Gastrocnemius medialis (tissue), 4 donors: ENCODE data around the gene PEA15. TPM values are rescaled to one million over a fixed set of nuclear protein-coding genes. Genes with fewer than 3 reads are reported as not detected.

Experiments used
- ATAC-seq, 2 donors: fragments of 150-250 bp; one replicate each; pipeline ENCODE4 v1.9.1; 2016
- DNase-seq, 2 donors: peaks; one replicate each; pipeline ENCODE4 v3.0.0-alpha.2; 2019
- H3K27ac ChIP-seq, 4 donors: fragments of 200-600 bp; sonication (generic); 1 replicate in 1 of 4; 2 replicates in 3 of 4; pipeline ENCODE4 v1.5.1; 2016 to 2018; ENCODE audit warnings: mild to moderate bottlenecking in 2 of 4, moderate library complexity in 1 of 4
- H3K27me3 ChIP-seq, 3 donors: fragments of 200-600 bp; sonication (generic) in 2 of 3; 1 replicate in 1 of 3; 2 replicates in 2 of 3; pipeline versions ENCODE4 v1.5.1 to v1.6.0; 2016 to 2019; ENCODE audit warnings: mild to moderate bottlenecking in 1 of 3, moderate library complexity in 1 of 3
- H3K36me3 ChIP-seq, 2 donors: fragments of 200-600 bp; sonication (generic) in 1 of 2; one replicate each; pipeline ENCODE4 v1.5.1; 2017 to 2018
- H3K4me1 ChIP-seq, 2 donors: fragments of 200-600 bp; sonication (generic) in 1 of 2; one replicate each; pipeline ENCODE4 v1.5.1; 2016 to 2017; ENCODE audit warnings: mild to moderate bottlenecking in 2 of 2
- H3K4me3 ChIP-seq, 4 donors: fragments of 200-600 bp; sonication (generic) in 3 of 4; 1 replicate in 1 of 4; 2 replicates in 3 of 4; pipeline ENCODE4 v1.5.1; 2016 to 2019; ENCODE audit warnings: mild to moderate bottlenecking in 2 of 4
- H3K9me3 ChIP-seq, 3 donors: fragments of 200-600 bp; sonication (generic) in 2 of 3; 1 replicate in 1 of 3; 2 replicates in 2 of 3; pipeline ENCODE4 v1.5.1; 2016 to 2019
- POLR2A ChIP-seq, 2 donors: fragments of 450-650 bp; IDR thresholded peaks; one replicate each; pipeline ENCODE4 v1.6.1; 2017; ENCODE audit warnings: antibody characterized with exemption in 2 of 2, mild to moderate bottlenecking in 2 of 2, moderate library complexity in 2 of 2
- in situ Hi-C, 4 donors: fragments of 200-750 bp; cut with MboI; loops; one replicate each; pipeline versions ENCODE4 v1.15.0 to v1.8.0; 2017; ENCODE audit warnings: low sequenced_read_pairs in 4 of 4
- intact Hi-C: fragments of 100-400 bp; cut with DNase I; formaldehyde crosslinking; loops from one replicate; pipeline ENCODE4 v1.15.1; 2023; ENCODE audit warnings: low total_unique reads
- total RNA-seq, 4 donors: library from RNA; depleted of rRNA; stranded (reverse); fragments of >200 nt; gene quantifications; one replicate each; pipeline versions ENCODE4 v1.1.0 to v1.2.3, GENCODE V29; 2016
- TF ChIP-seq, protein P1 (sequence below), 5 experiments: fragments of 450-650 bp in 3 of 5; fragments of 200-600 bp in 2 of 5; sonication (generic) in 2 of 5; IDR thresholded peaks in 4 of 5; conservative IDR thresholded peaks in 1 of 5; 1 replicate in 4 of 5; 2 replicates in 1 of 5; pipeline ENCODE4 v1.5.1; 2016 to 2019; ENCODE audit warnings: antibody characterized with exemption in 5 of 5, mild to moderate bottlenecking in 3 of 5, moderate library complexity in 3 of 5

The PEA15 gene
- total RNA-seq, 4 donors from 2014 or later: 10.5 to 34.7 (median 27.2) TPM

DNA sequence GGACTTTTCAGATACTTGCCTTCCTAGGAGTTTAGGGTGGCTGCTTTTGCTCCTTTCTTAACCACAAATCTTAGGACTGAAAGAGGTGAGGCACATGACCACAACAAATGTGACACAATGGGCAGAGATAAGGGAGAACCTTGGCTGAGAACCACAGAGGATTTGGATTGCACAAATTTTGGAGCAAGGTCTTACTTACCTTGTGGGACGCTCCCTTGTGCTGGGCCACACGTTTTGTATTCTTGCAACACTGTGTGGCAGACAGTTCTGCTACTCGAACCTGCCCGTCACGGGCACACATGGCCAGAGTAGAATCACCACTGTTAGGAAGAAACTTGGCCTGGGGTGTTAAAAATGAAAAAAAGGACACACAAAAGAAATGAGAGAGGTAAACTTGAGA is 33.2 kb downstream of the PEA15 start:
- in situ Hi-C loops (no loop called here), intact Hi-C loops (no loop called here)
- Histone ChIP-seq H3K9me3 (no peaks in the 10 kb centered on the region), H3K4me3 (no peak overlapping the region), H3K27me3 (no peaks in the 10 kb centered on the region), H3K4me1 (peaks cover 32 to 35% of the 10 kb centered on the region in 2 donors), H3K27ac (peak overlapping the region; percentile 74 to 81 (median 78)), H3K36me3 (peaks cover 0 to 75% of the 10 kb centered on the region in 2 donors)
- ATAC-seq: peak; percentile 86 to 98
- peak; percentile 67 to 84 for DNase-seq
- TF ChIP-seq, protein P1, sequence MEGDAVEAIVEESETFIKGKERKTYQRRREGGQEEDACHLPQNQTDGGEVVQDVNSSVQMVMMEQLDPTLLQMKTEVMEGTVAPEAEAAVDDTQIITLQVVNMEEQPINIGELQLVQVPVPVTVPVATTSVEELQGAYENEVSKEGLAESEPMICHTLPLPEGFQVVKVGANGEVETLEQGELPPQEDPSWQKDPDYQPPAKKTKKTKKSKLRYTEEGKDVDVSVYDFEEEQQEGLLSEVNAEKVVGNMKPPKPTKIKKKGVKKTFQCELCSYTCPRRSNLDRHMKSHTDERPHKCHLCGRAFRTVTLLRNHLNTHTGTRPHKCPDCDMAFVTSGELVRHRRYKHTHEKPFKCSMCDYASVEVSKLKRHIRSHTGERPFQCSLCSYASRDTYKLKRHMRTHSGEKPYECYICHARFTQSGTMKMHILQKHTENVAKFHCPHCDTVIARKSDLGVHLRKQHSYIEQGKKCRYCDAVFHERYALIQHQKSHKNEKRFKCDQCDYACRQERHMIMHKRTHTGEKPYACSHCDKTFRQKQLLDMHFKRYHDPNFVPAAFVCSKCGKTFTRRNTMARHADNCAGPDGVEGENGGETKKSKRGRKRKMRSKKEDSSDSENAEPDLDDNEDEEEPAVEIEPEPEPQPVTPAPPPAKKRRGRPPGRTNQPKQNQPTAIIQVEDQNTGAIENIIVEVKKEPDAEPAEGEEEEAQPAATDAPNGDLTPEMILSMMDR (IDR thresholded peaks at IDR 0.05 in 4 of 5, conservative IDR thresholded peaks at IDR 0.05 in 1 of 5): no peak
- no peak for TF ChIP-seq POLR2A (IDR thresholded peaks at IDR 0.05)

DNA sequence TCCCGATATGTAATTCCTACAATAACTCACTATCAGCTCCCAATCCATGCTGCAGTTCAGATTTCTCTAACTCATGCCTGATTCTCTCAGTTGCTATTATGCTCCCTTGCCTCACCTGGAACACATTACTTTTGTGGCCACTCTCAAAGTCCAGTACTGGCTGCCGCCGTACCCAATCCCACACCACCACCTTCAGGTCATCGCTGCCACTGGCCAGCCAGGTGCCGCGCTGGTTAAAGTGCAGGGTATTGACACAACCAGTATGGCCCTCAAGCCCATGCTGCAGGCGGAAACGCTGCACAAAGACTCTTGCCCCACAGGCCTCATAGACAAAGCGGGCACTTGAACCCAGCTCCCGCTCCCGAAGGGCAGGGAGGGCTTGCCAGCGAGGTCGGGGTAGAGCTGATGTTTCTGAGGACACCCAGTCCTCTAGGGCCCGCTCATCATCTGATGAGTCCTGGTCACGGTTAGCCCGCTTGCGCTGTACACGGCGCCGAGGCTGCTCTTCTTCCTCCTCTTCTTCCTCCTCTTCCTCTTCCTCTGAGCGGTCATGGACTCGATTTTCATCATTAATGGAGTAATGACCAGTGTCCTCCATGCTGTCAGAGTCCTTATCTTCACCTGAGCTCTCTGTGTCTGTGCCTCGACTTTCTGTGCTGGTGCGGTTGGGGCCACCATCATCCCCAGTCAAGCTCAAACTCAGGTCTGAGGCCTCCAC is 34.6 kb downstream of the PEA15 start:
- intact Hi-C loops (no loop called here), in situ Hi-C loops (no loop called here)
- Histone ChIP-seq H3K4me3 (no peak overlapping the region), H3K4me1 (peaks cover 46 to 49% of the 10 kb centered on the region in 2 donors), H3K36me3 (peaks cover 0 to 66% of the 10 kb centered on the region in 2 donors), H3K27me3 (no peaks in the 10 kb centered on the region), H3K9me3 (no peaks in the 10 kb centered on the region), H3K27ac (peak overlapping the region; percentile 74 to 86 (median 78))
- ATAC-seq: no peak
- no peak for TF ChIP-seq POLR2A (IDR thresholded peaks at IDR 0.05)
- TF ChIP-seq, protein P1 (IDR thresholded peaks at IDR 0.05 in 4 of 5, conservative IDR thresholded peaks at IDR 0.05 in 1 of 5): no peak
- DNase-seq: no peak

DNA sequence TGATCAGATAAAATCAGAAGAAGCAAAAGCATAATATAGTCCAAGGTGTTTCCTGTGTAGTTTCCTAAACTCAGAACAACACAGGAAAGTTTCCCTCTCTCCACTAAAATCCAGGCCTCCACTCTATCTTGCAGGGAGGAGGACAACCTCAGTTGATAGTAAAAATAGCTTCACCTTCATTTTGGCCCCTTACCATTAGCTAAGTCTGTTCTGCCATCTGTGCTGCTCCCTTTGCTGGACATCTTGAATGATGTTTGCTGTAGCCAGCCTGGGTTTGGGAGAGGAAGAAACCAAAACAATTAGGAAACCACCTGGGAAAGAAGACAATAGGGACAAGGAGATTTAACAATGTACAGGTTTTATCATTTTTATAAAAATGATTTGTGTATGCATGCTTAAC is 38.6 kb downstream of the PEA15 start:
- no peaks in the 10 kb centered on the region for H3K27me3 ChIP-seq
- ATAC-seq (peak; percentile 42 to 69), DNase-seq (no peak)
- no peaks in the 10 kb centered on the region for H3K9me3 ChIP-seq
- peak overlapping the region; percentile 74 to 86 (median 84) for H3K27ac ChIP-seq
- intact Hi-C loops (no loop called here), in situ Hi-C loops (no loop called here)
- peak overlapping the region in 1 of 4 donors; percentile 11 for H3K4me3 ChIP-seq
- H3K36me3 ChIP-seq: peaks cover 0 to 27% of the 10 kb centered on the region in 2 donors
- TF ChIP-seq POLR2A (IDR thresholded peaks at IDR 0.05): no peak
- TF ChIP-seq, protein P1 (IDR thresholded peaks at IDR 0.05 in 4 of 5, conservative IDR thresholded peaks at IDR 0.05 in 1 of 5): no peak
- H3K4me1 ChIP-seq: peaks cover 71 to 72% of the 10 kb centered on the region in 2 donors

DNA sequence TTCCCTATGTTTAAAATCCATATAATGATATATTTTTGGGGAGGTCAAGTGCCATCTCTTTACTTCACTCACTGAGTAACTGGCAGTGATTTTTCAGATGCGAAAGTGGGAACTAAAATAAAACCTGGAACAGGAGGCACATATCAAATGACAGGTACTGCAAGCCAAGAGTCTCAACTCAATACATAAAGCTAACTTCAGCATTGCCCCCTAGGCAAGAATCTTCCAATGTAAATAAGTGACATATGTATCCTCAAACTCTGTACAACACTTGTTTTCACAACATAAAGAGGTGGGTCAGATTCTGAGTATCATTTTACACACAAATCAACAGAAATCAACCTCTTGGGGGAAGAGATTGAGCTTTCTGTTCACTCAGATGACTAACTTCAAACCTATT is 39.0 kb downstream of the PEA15 start:
- intact Hi-C loops: no loop called here
- Histone ChIP-seq H3K9me3 (no peaks in the 10 kb centered on the region), H3K4me3 (no peak overlapping the region), H3K36me3 (peaks cover 0 to 23% of the 10 kb centered on the region in 2 donors), H3K4me1 (peaks cover 67 to 70% of the 10 kb centered on the region in 2 donors), H3K27ac (peak overlapping the region; percentile 74 to 86 (median 84)), H3K27me3 (no peaks in the 10 kb centered on the region)
- ATAC-seq (peak; percentile 79 to 86), DNase-seq (no peak)
- in situ Hi-C loops: no loop called here
- TF ChIP-seq, protein P1 (IDR thresholded peaks at IDR 0.05 in 4 of 5, conservative IDR thresholded peaks at IDR 0.05 in 1 of 5): no peak
- TF ChIP-seq POLR2A (IDR thresholded peaks at IDR 0.05): no peak
